ENCODE results near the gene RAB7A. TPM values are rescaled to one million over a fixed set of nuclear protein-coding genes. Genes with fewer than 3 reads are reported as not detected.
"Not testable (repeated sequence)": the region's sequence is repeated elsewhere in the genome, so short reads cannot be mapped to it uniquely, and the experiment has no call there.

RAB7A gene
- total RNA-seq, 1 donor from 2014 or later = 149 TPM

GRCh38 chr3:128714887-128715491 is 11.0 kb upstream of the RAB7A start:
- no peaks in the 10 kb centered on the region for H3K4me1 Mint-ChIP-seq
- no peak overlapping the region for H3K4me3 Mint-ChIP-seq
- no peak for DNase-seq (ENCODE audit: low read depth, low spot score)
- peaks cover 3% of the 10 kb centered on the region for H3K27me3 Mint-ChIP-seq (ENCODE audit: low read depth)
- H3K9me3 Mint-ChIP-seq = no peaks in the 10 kb centered on the region
- no peak overlapping the region for H3K27ac Mint-ChIP-seq (ENCODE audit: unreplicated experiment)
- no peak for TF ChIP-seq CTCF (conservative IDR thresholded peaks at IDR 0.05)
- no peaks in the 10 kb centered on the region for H3K36me3 Mint-ChIP-seq (ENCODE audit: low read depth)

- H3K9me3 Mint-ChIP-seq; H3K4me1 Mint-ChIP-seq; H3K4me3 Mint-ChIP-seq; DNase-seq (ENCODE audit: low read depth, low spot score); H3K36me3 Mint-ChIP-seq (ENCODE audit: low read depth); H3K27ac Mint-ChIP-seq (ENCODE audit: unreplicated experiment): not testable (repeated sequence)
- H3K27me3 Mint-ChIP-seq (ENCODE audit: low read depth) = peaks cover 23% of the 10 kb centered on the region
Observed at GRCh38 chr3:128718892-128719291, 7.1 kb upstream of the RAB7A start.

GRCh38 chr3:128720891-128721290 is 5.1 kb upstream of the RAB7A start:
- DNase-seq (ENCODE audit: low read depth, low spot score) = no peak
- Mint-ChIP-seq H3K4me1 (peaks cover 7% of the 10 kb centered on the region), H3K9me3 (no peaks in the 10 kb centered on the region), H3K4me3 (no peak overlapping the region), H3K27me3 (ENCODE audit: low read depth) (peaks cover 23% of the 10 kb centered on the region), H3K36me3 (ENCODE audit: low read depth) (no peaks in the 10 kb centered on the region), H3K27ac (ENCODE audit: unreplicated experiment) (no peak overlapping the region)
- no peak for TF ChIP-seq CTCF (conservative IDR thresholded peaks at IDR 0.05)

GRCh38 chr3:128723477-128723876 is 2.5 kb upstream of the RAB7A start:
- Mint-ChIP-seq H3K4me3 (peak overlapping the region; percentile 17), H3K36me3 (ENCODE audit: low read depth) (no peaks in the 10 kb centered on the region), H3K27me3 (ENCODE audit: low read depth) (peaks cover 23% of the 10 kb centered on the region), H3K9me3 (no peaks in the 10 kb centered on the region), H3K27ac (ENCODE audit: unreplicated experiment) (no peak overlapping the region), H3K4me1 (peaks cover 25% of the 10 kb centered on the region)
- DNase-seq (ENCODE audit: low read depth, low spot score) = no peak
- no peak for TF ChIP-seq CTCF (conservative IDR thresholded peaks at IDR 0.05)

GRCh38 chr3:128725547-128726022 is 398 bp upstream of the RAB7A start:
- Mint-ChIP-seq H3K27ac (ENCODE audit: unreplicated experiment) (peak overlapping the region; percentile 88), H3K27me3 (ENCODE audit: low read depth) (peaks cover 14% of the 10 kb centered on the region), H3K9me3 (no peaks in the 10 kb centered on the region), H3K4me1 (peaks cover 38% of the 10 kb centered on the region), H3K36me3 (ENCODE audit: low read depth) (no peaks in the 10 kb centered on the region), H3K4me3 (peak overlapping the region; percentile 95)
- no peak for TF ChIP-seq CTCF (conservative IDR thresholded peaks at IDR 0.05)
- DNase-seq (ENCODE audit: low read depth, low spot score) = no peak

- Mint-ChIP-seq H3K27ac (ENCODE audit: unreplicated experiment) (peak overlapping the region; percentile 96), H3K4me3 (peak overlapping the region; percentile 94), H3K27me3 (ENCODE audit: low read depth) (no peaks in the 10 kb centered on the region), H3K4me1 (peaks cover 47% of the 10 kb centered on the region), H3K36me3 (ENCODE audit: low read depth) (no peaks in the 10 kb centered on the region), H3K9me3 (no peaks in the 10 kb centered on the region)
- DNase-seq (ENCODE audit: low read depth, low spot score) = no peak
- TF ChIP-seq CTCF (conservative IDR thresholded peaks at IDR 0.05) = no peak
Observed at GRCh38 chr3:128727059-128727458, 1.1 kb downstream of the RAB7A start.

All from neural crest cell (in vitro differentiated cells).